H1 (cell line): ENCODE results near the gene PLBD2. TPM values are rescaled to one million over a fixed set of nuclear protein-coding genes. Genes with fewer than 3 reads are reported as not detected.

Source experiments
- ATF2 ChIP-seq: IDR thresholded peaks from 2 replicates; pipeline ENCODE4 v1.6.1; 2012; ENCODE audit warnings: low read length, inconsistent platforms
- SIN3A ChIP-seq, 2 experiments: IDR thresholded peaks in 1 of 2; conservative IDR thresholded peaks in 1 of 2; 2 replicates each; pipeline ENCODE4 v1.6.1; 2011 to 2012; ENCODE audit warnings: low read length in 2 of 2, improper control_type of control experiment in 1 of 2, low read depth in 1 of 2, mild to moderate bottlenecking in 1 of 2
- polyA plus RNA-seq, 7 experiments: library from polyadenylated mRNA; depleted of rRNA in 3 of 7; stranded (reverse) in 5 of 7; unstranded in 2 of 7; fragments of >200 nt in 5 of 7; fragments of 200-250 nt in 2 of 7; gene quantifications; 1 replicate in 5 of 7; 2 replicates in 1 of 7; 4 replicates in 1 of 7; pipeline versions ENCODE4 v1.2.1 to v1.2.3, GENCODE V29; 2011 to 2013; ENCODE audit warnings: missing spikeins in 2 of 7, mixed read lengths in 2 of 7
- total RNA-seq: library from RNA; stranded (reverse); fragmentation: NEBNext Ultra II Directional; extraction: Animal tissue kit (Norgen Biotek cat#: 25700); gene quantifications from 2 replicates; pipeline ENCODE4 v1.2.1, GENCODE V29; 2021
- TF ChIP-seq, protein P1 (sequence below): IDR thresholded peaks from 2 replicates; pipeline ENCODE4 v1.6.1; 2012; ENCODE audit warnings: inconsistent platforms

Gene PLBD2
- total and polyA plus RNA-seq, 2 of the 8 experiments (the other 6 are each of a cell fraction or from before 2014, with no cell fraction given): 16.8 to 33.5 TPM

- no peak for TF ChIP-seq ATF2
- TF ChIP-seq, protein P1, sequence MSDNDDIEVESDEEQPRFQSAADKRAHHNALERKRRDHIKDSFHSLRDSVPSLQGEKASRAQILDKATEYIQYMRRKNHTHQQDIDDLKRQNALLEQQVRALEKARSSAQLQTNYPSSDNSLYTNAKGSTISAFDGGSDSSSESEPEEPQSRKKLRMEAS: no peak
- TF ChIP-seq SIN3A (conservative IDR thresholded peaks at IDR 0.05 in 1 of 2, IDR thresholded peaks at IDR 0.05 in 1 of 2; ENCODE audit: low read depth in 1 of 2, low read length in 2 of 2): 0 out of 4 replicates have a peak, but pooled peaks of 1 of the 2 experiments have one; percentile 31
Observed at GRCh38 chr12:113439606-113440030, 81.2 kb downstream of the PLBD2 start (continued).
